ENCODE data around the gene RBM4B. TPM values are rescaled to one million over a fixed set of nuclear protein-coding genes. Genes with fewer than 3 reads are reported as not detected.

Gene RBM4B
- total RNA-seq, 1 experiment from 2014 or later, result 33.6 TPM

GRCh38 chr11:66713746-66714480, 36.2 kb upstream of the RBM4B start:
- POLR2A ChIA-PET, result no interaction called here

GRCh38 chr11:66710384-66710930, 32.8 kb upstream of the RBM4B start:
- ChIA-PET CTCF (interaction anchor here (0.5 kb wide), 1 partner anchor 50 kb away, joined by 10 read pairs; no protein-coding TSS in a partner anchor), POLR2A (interaction anchor here (0.5 kb wide), 1 partner anchor 35 kb away, joined by 5 read pairs; no protein-coding TSS in a partner anchor)
- Histone ChIP-seq H3K27ac (ENCODE audit: low read length) (no peak overlapping the region), H3K9me3 (ENCODE audit: control insufficient read depth, insufficient read depth, low read depth, low read length) (no peaks in the 10 kb centered on the region), H3K27me3 (ENCODE audit: control insufficient read depth, insufficient read depth, low read length) (no peaks in the 10 kb centered on the region), H3K36me3 (ENCODE audit: control insufficient read depth, insufficient read depth, low read length) (no peaks in the 10 kb centered on the region), H3K4me3 (ENCODE audit: low read depth in 2 of 2, low read length in 2 of 2) (no peak overlapping the region), H3K4me1 (ENCODE audit: control insufficient read depth, insufficient read depth, low read length) (no peaks in the 10 kb centered on the region)
- intact Hi-C loops (cut with micrococcal nuclease; ENCODE audit: unreplicated experiment) (no loop called here), in situ Hi-C loops (cut with HindIII; ENCODE audit: low pct_unique_long_range_greater_than_20kb, low sequenced_read_pairs) (no loop called here)
- DNase-seq (ENCODE audit: low read depth, low spot score) (no peak), ATAC-seq (no peak)
- BruUV-seq (replicated peaks), result no TSS peak
- TF ChIP-seq SIN3A (IDR thresholded peaks at IDR 0.05; ENCODE audit: borderline replicate concordance, insufficient read depth, low read depth, low read length) (no peak), TCF7L2 (IDR thresholded peaks at IDR 0.05; ENCODE audit: low read depth, low read length) (no peak), POLR2AphosphoS5 (IDR thresholded peaks at IDR 0.05; ENCODE audit: low read depth, low read length) (no peak), REST (IDR thresholded peaks at IDR 0.05; ENCODE audit: insufficient read depth in 1 of 2, low read depth in 2 of 2, low read length in 1 of 2) (no peak)

More at GRCh38 chr11:66713746-66714480, 36.2 kb upstream of the RBM4B start:
- no TSS peak for BruUV-seq (replicated peaks)
- Histone ChIP-seq H3K9me3 (ENCODE audit: control insufficient read depth, insufficient read depth, low read depth, low read length) (no peaks in the 10 kb centered on the region), H3K4me3 (ENCODE audit: low read depth in 2 of 2, low read length in 2 of 2) (no peak overlapping the region), H3K36me3 (ENCODE audit: control insufficient read depth, insufficient read depth, low read length) (no peaks in the 10 kb centered on the region), H3K27me3 (ENCODE audit: control insufficient read depth, insufficient read depth, low read length) (no peaks in the 10 kb centered on the region), H3K27ac (ENCODE audit: low read length) (no peak overlapping the region), H3K4me1 (ENCODE audit: control insufficient read depth, insufficient read depth, low read length) (no peaks in the 10 kb centered on the region)
- CTCF ChIA-PET, result no interaction called here
- DNase-seq (ENCODE audit: low read depth, low spot score) (no peak), ATAC-seq (no peak)
- in situ Hi-C loops (cut with HindIII; ENCODE audit: low pct_unique_long_range_greater_than_20kb, low sequenced_read_pairs) (no loop called here), intact Hi-C loops (cut with micrococcal nuclease; ENCODE audit: unreplicated experiment) (no loop called here)
- TF ChIP-seq TCF7L2 (IDR thresholded peaks at IDR 0.05; ENCODE audit: low read depth, low read length) (no peak), CTCF (IDR thresholded peaks at IDR 0.05) (no peak), SIN3A (IDR thresholded peaks at IDR 0.05; ENCODE audit: borderline replicate concordance, insufficient read depth, low read depth, low read length) (no peak), REST (IDR thresholded peaks at IDR 0.05; ENCODE audit: insufficient read depth in 1 of 2, low read depth in 2 of 2, low read length in 1 of 2) (no peak), POLR2AphosphoS5 (IDR thresholded peaks at IDR 0.05; ENCODE audit: low read depth, low read length) (no peak)
